Right atrium auricular region (tissue), 2 donors: ENCODE measurements around the gene PLEKHG2. TPM values are rescaled to one million over a fixed set of nuclear protein-coding genes. Genes with fewer than 3 reads are reported as not detected.

Source experiments
- DNase-seq: peaks from one replicate; pipeline ENCODE4 v3.0.0-alpha.2; 2019; ENCODE audit warnings: low spot score
- H3K27ac ChIP-seq, 2 donors: fragments of 200-600 bp; sonication (generic); 1 replicate in 1 of 2; 2 replicates in 1 of 2; pipeline ENCODE4 v1.5.1; 2016 to 2019
- H3K27me3 ChIP-seq, 2 donors: fragments of 200-600 bp; sonication (generic); one replicate each; pipeline versions ENCODE4 v1.5.1 to v1.6.0; 2017 to 2019
- H3K36me3 ChIP-seq: fragments of 200-600 bp; sonication (generic); one replicate; pipeline ENCODE4 v1.5.1; 2016
- H3K4me1 ChIP-seq, 2 donors: fragments of 200-600 bp; sonication (generic); one replicate each; pipeline versions ENCODE4 v1.5.1 to v1.6.0; 2017 to 2019
- H3K4me3 ChIP-seq, 2 donors: fragments of 200-600 bp; sonication (generic); 1 replicate in 1 of 2; 2 replicates in 1 of 2; pipeline ENCODE4 v1.5.1; 2017 to 2019; ENCODE audit warnings: mild to moderate bottlenecking in 1 of 2, moderate library complexity in 1 of 2
- H3K9me3 ChIP-seq, 2 donors: fragments of 200-600 bp; sonication (generic); one replicate each; pipeline ENCODE4 v1.5.1; 2019
- microRNA-seq, 2 donors: library from miRNA; unstranded; fragments of <30 nt; microRNA quantifications; one replicate each; pipeline ENCODE4, GENCODE V29; 2016 to 2017; ENCODE audit warnings: borderline number of aligned reads in 2 of 2, borderline replicate concordance in 1 of 2
- total RNA-seq, 2 donors: library from RNA; depleted of rRNA; stranded (reverse); fragments of >200 nt; gene quantifications; one replicate each; pipeline ENCODE4 v1.1.0, GENCODE V29; 2016
- TF ChIP-seq, protein P1 (sequence below), 2 donors: fragments of 200-600 bp; sonication (generic); IDR thresholded peaks; one replicate each; pipeline ENCODE4 v1.5.1; 2019; ENCODE audit warnings: antibody characterized with exemption in 2 of 2

PLEKHG2 gene
- total RNA-seq, 2 donors from 2014 or later = 7.5 to 12.0 TPM

DNA sequence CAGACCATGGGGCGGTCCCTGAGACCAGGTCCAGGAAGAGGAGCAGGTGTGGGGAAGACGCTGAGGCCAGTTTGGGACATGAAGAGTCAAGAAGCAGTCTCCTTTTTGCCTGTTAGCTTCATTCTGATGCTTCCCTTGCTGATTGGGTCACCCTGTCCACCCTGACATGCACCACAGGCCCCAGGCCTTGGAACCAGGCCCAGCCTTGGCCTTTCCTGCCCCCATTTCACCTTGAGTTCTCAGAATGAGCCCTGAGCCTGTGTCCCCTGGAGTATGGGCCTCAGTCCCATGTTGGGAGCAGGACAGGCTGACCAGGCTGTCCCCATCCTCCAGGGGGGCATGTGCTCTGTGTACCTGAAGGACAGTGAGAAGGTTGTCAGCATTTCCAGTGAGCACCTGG, 63.3 kb downstream of the PLEKHG2 start:
- Histone ChIP-seq H3K4me1 (peaks cover 0 to 10% of the 10 kb centered on the region in 2 donors), H3K27ac (no peak overlapping the region), H3K4me3 (no peak overlapping the region), H3K27me3 (no peaks in the 10 kb centered on the region), H3K9me3 (no peaks in the 10 kb centered on the region), H3K36me3 (peaks cover 54% of the 10 kb centered on the region)
- TF ChIP-seq, protein P1, sequence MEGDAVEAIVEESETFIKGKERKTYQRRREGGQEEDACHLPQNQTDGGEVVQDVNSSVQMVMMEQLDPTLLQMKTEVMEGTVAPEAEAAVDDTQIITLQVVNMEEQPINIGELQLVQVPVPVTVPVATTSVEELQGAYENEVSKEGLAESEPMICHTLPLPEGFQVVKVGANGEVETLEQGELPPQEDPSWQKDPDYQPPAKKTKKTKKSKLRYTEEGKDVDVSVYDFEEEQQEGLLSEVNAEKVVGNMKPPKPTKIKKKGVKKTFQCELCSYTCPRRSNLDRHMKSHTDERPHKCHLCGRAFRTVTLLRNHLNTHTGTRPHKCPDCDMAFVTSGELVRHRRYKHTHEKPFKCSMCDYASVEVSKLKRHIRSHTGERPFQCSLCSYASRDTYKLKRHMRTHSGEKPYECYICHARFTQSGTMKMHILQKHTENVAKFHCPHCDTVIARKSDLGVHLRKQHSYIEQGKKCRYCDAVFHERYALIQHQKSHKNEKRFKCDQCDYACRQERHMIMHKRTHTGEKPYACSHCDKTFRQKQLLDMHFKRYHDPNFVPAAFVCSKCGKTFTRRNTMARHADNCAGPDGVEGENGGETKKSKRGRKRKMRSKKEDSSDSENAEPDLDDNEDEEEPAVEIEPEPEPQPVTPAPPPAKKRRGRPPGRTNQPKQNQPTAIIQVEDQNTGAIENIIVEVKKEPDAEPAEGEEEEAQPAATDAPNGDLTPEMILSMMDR (IDR thresholded peaks at IDR 0.05) = no peak
- DNase-seq = no peak

Small RNA genes lying within 50 kb of the gene (microRNA-seq; reads per million reads assigned to microRNA genes)
- 0 to 0.71 reads per million in 2 donors for gene MIR4530

Other genes with a start within 250 kb of the PLEKHG2 start
- gene NCCRP1, start 215.7 kb upstream of the PLEKHG2 start, total RNA-seq = not detected
- not detected for gene SYCN, start 208.4 kb upstream of the PLEKHG2 start, total RNA-seq
- gene IFNL3, start 167.7 kb upstream of the PLEKHG2 start, total RNA-seq = not detected
- not detected for gene IFNL4, start 163.8 kb upstream of the PLEKHG2 start, total RNA-seq
- gene IFNL2, start 144.3 kb upstream of the PLEKHG2 start, total RNA-seq = not detected
- gene IFNL1, start 116.3 kb upstream of the PLEKHG2 start, total RNA-seq = not detected
- gene LRFN1, start 91.8 kb upstream of the PLEKHG2 start, total RNA-seq = 1 to 10 TPM in 1 of 2 donors, under 1 TPM in 1; 0.67 to 1.1 TPM
- 1 to 10 TPM; 5.3 to 9.7 TPM for gene GMFG, start 76.6 kb upstream of the PLEKHG2 start, total RNA-seq
- 10 to 100 TPM; 48.5 to 97.6 TPM for gene SAMD4B, start 70.2 kb upstream of the PLEKHG2 start, total RNA-seq
- gene PAF1, start 21.6 kb upstream of the PLEKHG2 start, total RNA-seq = 10 to 100 TPM; 34.8 to 54.3 TPM
- 10 to 100 TPM; 29.9 to 32.3 TPM for gene MED29, start 21.3 kb upstream of the PLEKHG2 start, total RNA-seq
- gene ZFP36, start 5.8 kb upstream of the PLEKHG2 start, total RNA-seq = 100 to 1,000 TPM; 107 to 202 TPM
- 1,000 to 10,000 TPM; 1,032 to 1,330 TPM for gene RPS16, start 23.3 kb downstream of the PLEKHG2 start, total RNA-seq
- gene SUPT5H, start 32.9 kb downstream of the PLEKHG2 start, total RNA-seq = 10 to 100 TPM; 81.7 to 95.1 TPM
- gene TIMM50, start 68.2 kb downstream of the PLEKHG2 start, total RNA-seq = 10 to 100 TPM; 60.0 to 80.9 TPM
- not detected for gene DLL3, start 86.3 kb downstream of the PLEKHG2 start, total RNA-seq
- not detected for gene SELENOV, start 102.5 kb downstream of the PLEKHG2 start, total RNA-seq
- 1 to 10 TPM; 2.1 to 2.3 TPM for gene EID2B, start 120.2 kb downstream of the PLEKHG2 start, total RNA-seq
- 10 to 100 TPM in 1 of 2 donors, 1 to 10 TPM in 1; 6.7 to 11.1 TPM for gene EID2, start 127.5 kb downstream of the PLEKHG2 start, total RNA-seq
- not detected for gene LGALS13, start 189.9 kb downstream of the PLEKHG2 start, total RNA-seq
- not detected for gene LGALS16, start 243.2 kb downstream of the PLEKHG2 start, total RNA-seq